GM12892 (cell line): ENCODE data around the gene TFAP2A.
A peak's percentile ranks its signal among the peaks of the same experiment; 100 is the strongest.

Experiments
- POLR2A ChIP-seq: IDR thresholded peaks from 2 replicates; pipeline ENCODE4 v1.6.1; 2011; ENCODE audit warnings: low read depth, low read length, control low read depth
- POLR2AphosphoS5 ChIP-seq: IDR thresholded peaks from 2 replicates; pipeline ENCODE4 v1.6.1; 2011; ENCODE audit warnings: low read depth, low read length, control low read depth
- TAF1 ChIP-seq: IDR thresholded peaks from 2 replicates; pipeline ENCODE4 v1.6.1; 2011; ENCODE audit warnings: low read depth, mild to moderate bottlenecking, control low read depth, low read length, borderline replicate concordance

- TF ChIP-seq POLR2A (no peak), TAF1 (0 out of 2 replicates have a peak, but pooled peaks have one; percentile 15), POLR2AphosphoS5 (no peak)
Measured at GRCh38 chr6:10425975-10426780, 11.3 kb upstream of the TFAP2A start.
